CD8-positive, alpha-beta memory T cell (primary cell): ENCODE results near the gene VEGFA. TPM values are rescaled to one million over a fixed set of nuclear protein-coding genes. Genes with fewer than 3 reads are reported as not detected.

ENCODE experiments used
- CTCF ChIA-PET: fragments of 350-600 bp; sonication (Branson Sonifier 250); formaldehyde crosslinking; loops from one replicate; lab custom pipeline; 2021; ENCODE audit warnings: antibody characterized with exemption; lab: Charles Lee
- POLR2A ChIA-PET: fragments of 350-600 bp; sonication (Branson Sonifier 250); formaldehyde crosslinking; loops from one replicate; lab custom pipeline; 2021; ENCODE audit warnings: antibody characterized with exemption; lab: Charles Lee
- DNase-seq, 5 donors: peaks; one replicate each; pipeline versions ENCODE4 v3.0.0 to v3.0.0-alpha.2; 2020 to 2022; ENCODE audit warnings: mixed read lengths in 1 of 5
- H3K27ac ChIP-seq: one replicate; pipeline ENCODE4 v1.7.0; 2013; ENCODE audit warnings: low read depth, mild to moderate bottlenecking, low read length, moderate library complexity
- H3K27me3 ChIP-seq: 2 replicates; pipeline ENCODE4 v1.7.0; 2013; ENCODE audit warnings: low read length, mild to moderate bottlenecking; ENCODE audit not compliant: insufficient read depth, poor library complexity, severe bottlenecking
- H3K36me3 ChIP-seq: 2 replicates; pipeline ENCODE4 v1.7.0; 2013; ENCODE audit warnings: mild to moderate bottlenecking, low read length, moderate library complexity; ENCODE audit not compliant: insufficient read depth
- H3K4me1 ChIP-seq: 2 replicates; pipeline ENCODE4 v1.7.0; 2013; ENCODE audit warnings: mild to moderate bottlenecking, low read length, moderate library complexity; ENCODE audit not compliant: insufficient read depth
- H3K4me3 ChIP-seq: 2 replicates; pipeline ENCODE4 v1.7.0; 2013; ENCODE audit warnings: mild to moderate bottlenecking, low read length
- H3K9me3 ChIP-seq: 2 replicates; pipeline ENCODE4 v1.7.0; 2013; ENCODE audit warnings: mild to moderate bottlenecking, low read length
- H3K27ac Mint-ChIP-seq, 8 donors: one replicate each; pipeline ENCODE4 v1.8.0; 2020 to 2021; ENCODE audit warnings: mixed read lengths in 8 of 8, mild to moderate bottlenecking in 6 of 8, inconsistent platforms in 3 of 8, moderate library complexity in 3 of 8
- H3K27me3 Mint-ChIP-seq, 2 donors: one replicate each; pipeline ENCODE4 v1.8.0; 2020 to 2021; ENCODE audit warnings: mixed read lengths in 2 of 2, mild to moderate bottlenecking in 1 of 2, moderate library complexity in 1 of 2
- H3K36me3 Mint-ChIP-seq, 3 donors: one replicate each; pipeline ENCODE4 v1.8.0; 2020 to 2021; ENCODE audit warnings: mixed read lengths in 3 of 3, inconsistent platforms in 1 of 3, mild to moderate bottlenecking in 1 of 3
- H3K4me1 Mint-ChIP-seq, 3 donors: one replicate each; pipeline ENCODE4 v1.8.0; 2020 to 2021; ENCODE audit warnings: mixed read lengths in 3 of 3, inconsistent platforms in 1 of 3, mild to moderate bottlenecking in 1 of 3
- H3K4me3 Mint-ChIP-seq, 7 donors: one replicate each; pipeline ENCODE4 v1.8.0; 2020 to 2021; ENCODE audit warnings: mixed read lengths in 7 of 7, mild to moderate bottlenecking in 6 of 7, moderate library complexity in 4 of 7, inconsistent platforms in 2 of 7
- H3K9me3 Mint-ChIP-seq, 5 donors: one replicate each; pipeline ENCODE4 v1.8.0; 2020 to 2022; ENCODE audit warnings: mixed read lengths in 5 of 5, mild to moderate bottlenecking in 3 of 5, moderate library complexity in 2 of 5, inconsistent platforms in 1 of 5
- polyA plus RNA-seq: library from polyadenylated mRNA; unstranded; fragments of 300-500 nt; fragmentation: Illumina TruSeq; gene quantifications from one replicate; pipeline ENCODE4 v1.2.3, GENCODE V29; 2021
- total RNA-seq, 2 experiments: library from RNA; stranded (reverse); gene quantifications; one replicate each; pipeline ENCODE4 v1.2.3, GENCODE V29; 2021

Gene VEGFA
- total and polyA plus RNA-seq, 3 experiments from 2014 or later = 16.4 to 17.5 TPM; not detected in 1

DNA sequence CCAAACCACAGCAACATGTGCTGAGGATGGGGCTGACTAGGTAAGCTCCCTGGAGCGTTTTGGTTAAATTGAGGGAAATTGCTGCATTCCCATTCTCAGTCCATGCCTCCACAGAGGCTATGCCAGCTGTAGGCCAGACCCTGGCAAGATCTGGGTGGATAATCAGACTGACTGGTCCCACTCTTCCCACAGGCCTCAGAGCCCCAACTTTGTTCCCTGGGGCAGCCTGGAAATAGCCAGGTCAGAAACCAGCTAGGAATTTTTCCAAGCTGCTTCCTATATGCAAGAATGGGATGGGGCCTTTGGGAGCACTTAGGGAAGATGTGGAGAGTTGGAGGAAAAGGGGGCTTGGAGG is 1.5 kb upstream of the VEGFA start:
- Histone ChIP-seq H3K27me3 (peaks cover 14% of the 10 kb centered on the region), H3K36me3 (no peaks in the 10 kb centered on the region), H3K4me1 (no peaks in the 10 kb centered on the region), H3K9me3 (no peaks in the 10 kb centered on the region), H3K27ac (no peak overlapping the region), H3K4me3 (no peak overlapping the region)
- CTCF ChIA-PET = interaction anchor here (0.8 to 4.5 kb wide), 30 partner anchors 9 to 317 kb away, joined by 3 to 72 read pairs (median 5); no protein-coding TSS in a partner anchor
- POLR2A ChIA-PET = interaction anchor here (1.5 kb wide), 1 partner anchor 44 kb away, joined by 4 read pairs; no protein-coding TSS in a partner anchor
- peaks cover 11 to 19% of the 10 kb centered on the region in 2 donors for H3K27me3 Mint-ChIP-seq
- H3K9me3 Mint-ChIP-seq = no peaks in the 10 kb centered on the region
- no peak for DNase-seq
- no peak overlapping the region for H3K4me3 Mint-ChIP-seq
- peaks cover 0 to 2% (median 0%) of the 10 kb centered on the region in 3 donors for H3K36me3 Mint-ChIP-seq
- H3K27ac Mint-ChIP-seq = no peak overlapping the region
- peaks cover 11 to 18% (median 15%) of the 10 kb centered on the region in 3 donors for H3K4me1 Mint-ChIP-seq

DNA sequence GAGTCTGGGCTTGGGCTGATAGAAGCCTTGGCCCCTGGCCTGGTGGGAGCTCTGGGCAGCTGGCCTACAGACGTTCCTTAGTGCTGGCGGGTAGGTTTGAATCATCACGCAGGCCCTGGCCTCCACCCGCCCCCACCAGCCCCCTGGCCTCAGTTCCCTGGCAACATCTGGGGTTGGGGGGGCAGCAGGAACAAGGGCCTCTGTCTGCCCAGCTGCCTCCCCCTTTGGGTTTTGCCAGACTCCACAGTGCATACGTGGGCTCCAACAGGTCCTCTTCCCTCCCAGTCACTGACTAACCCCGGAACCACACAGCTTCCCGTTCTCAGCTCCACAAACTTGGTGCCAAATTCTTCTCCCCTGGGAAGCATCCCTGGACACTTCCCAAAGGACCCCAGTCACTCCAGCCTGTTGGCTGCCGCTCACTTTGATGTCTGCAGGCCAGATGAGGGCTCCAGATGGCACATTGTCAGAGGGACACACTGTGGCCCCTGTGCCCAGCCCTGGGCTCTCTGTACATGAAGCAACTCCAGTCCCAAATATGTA is 957 bp upstream of the VEGFA start:
- Mint-ChIP-seq H3K27me3 (peaks cover 16 to 24% of the 10 kb centered on the region in 2 donors), H3K9me3 (no peaks in the 10 kb centered on the region), H3K4me3 (peak overlapping the region; percentile 83 to 95 (median 91)), H3K4me1 (peaks cover 11 to 18% (median 15%) of the 10 kb centered on the region in 3 donors), H3K36me3 (peaks cover 0 to 2% (median 0%) of the 10 kb centered on the region in 3 donors), H3K27ac (peak overlapping the region in 5 of 8 donors; percentile 58 to 93 (median 86))
- Histone ChIP-seq H3K9me3 (no peaks in the 10 kb centered on the region), H3K4me1 (no peaks in the 10 kb centered on the region), H3K27me3 (peaks cover 18% of the 10 kb centered on the region), H3K27ac (no peak overlapping the region), H3K4me3 (no peak overlapping the region), H3K36me3 (no peaks in the 10 kb centered on the region)
- ChIA-PET POLR2A (interaction anchor here (1.5 to 2.5 kb wide), 2 partner anchors 44 to 305 kb away, joined by 4 to 11 read pairs; no protein-coding TSS in a partner anchor), CTCF (interaction anchor here (0.7 to 4.5 kb wide), 36 partner anchors 8 to 334 kb away, joined by 3 to 72 read pairs (median 5); no protein-coding TSS in a partner anchor)
- no peak for DNase-seq

DNA sequence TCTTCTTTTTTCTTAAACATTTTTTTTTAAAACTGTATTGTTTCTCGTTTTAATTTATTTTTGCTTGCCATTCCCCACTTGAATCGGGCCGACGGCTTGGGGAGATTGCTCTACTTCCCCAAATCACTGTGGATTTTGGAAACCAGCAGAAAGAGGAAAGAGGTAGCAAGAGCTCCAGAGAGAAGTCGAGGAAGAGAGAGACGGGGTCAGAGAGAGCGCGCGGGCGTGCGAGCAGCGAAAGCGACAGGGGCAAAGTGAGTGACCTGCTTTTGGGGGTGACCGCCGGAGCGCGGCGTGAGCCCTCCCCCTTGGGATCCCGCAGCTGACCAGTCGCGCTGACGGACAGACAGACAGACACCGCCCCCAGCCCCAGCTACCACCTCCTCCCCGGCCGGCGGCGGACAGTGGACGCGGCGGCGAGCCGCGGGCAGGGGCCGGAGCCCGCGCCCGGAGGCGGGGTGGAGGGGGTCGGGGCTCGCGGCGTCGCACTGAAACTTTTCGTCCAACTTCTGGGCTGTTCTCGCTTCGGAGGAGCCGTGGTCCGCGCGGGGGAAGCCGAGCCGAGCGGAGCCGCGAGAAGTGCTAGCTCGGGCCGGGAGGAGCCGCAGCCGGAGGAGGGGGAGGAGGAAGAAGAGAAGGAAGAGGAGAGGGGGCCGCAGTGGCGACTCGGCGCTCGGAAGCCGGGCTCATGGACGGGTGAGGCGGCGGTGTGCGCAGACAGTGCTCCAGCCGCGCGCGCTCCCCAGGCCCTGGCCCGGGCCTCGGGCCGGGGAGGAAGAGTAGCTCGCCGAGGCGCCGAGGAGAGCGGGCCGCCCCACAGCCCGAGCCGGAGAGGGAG is 580 bp downstream of the VEGFA start:
- Mint-ChIP-seq H3K9me3 (no peaks in the 10 kb centered on the region), H3K4me1 (peaks cover 14 to 32% (median 15%) of the 10 kb centered on the region in 3 donors), H3K27ac (peak overlapping the region in 5 of 8 donors; percentile 61 to 87 (median 81)), H3K36me3 (peaks cover 0 to 2% (median 0%) of the 10 kb centered on the region in 3 donors), H3K4me3 (peak overlapping the region; percentile 83 to 95 (median 91)), H3K27me3 (peaks cover 17 to 30% of the 10 kb centered on the region in 2 donors)
- no peaks in the 10 kb centered on the region for H3K36me3 ChIP-seq
- CTCF ChIA-PET = interaction anchor here (1.0 to 4.5 kb wide), 15 partner anchors 9 to 332 kb away, joined by 3 to 72 read pairs (median 7); no protein-coding TSS in a partner anchor
- peak overlapping the region; percentile 92 for H3K27ac ChIP-seq
- peaks cover 9% of the 10 kb centered on the region for H3K4me1 ChIP-seq
- H3K4me3 ChIP-seq = peak overlapping the region; percentile 71
- POLR2A ChIA-PET = interaction anchor here (0.8 to 2.5 kb wide), 3 partner anchors 46 to 477 kb away, joined by 4 to 11 read pairs (median 6); partner anchors contain the start of gene HSP90AB1
- no peaks in the 10 kb centered on the region for H3K9me3 ChIP-seq
- peaks cover 25% of the 10 kb centered on the region for H3K27me3 ChIP-seq
- DNase-seq = peak in 1 of 5 donors; percentile 7

DNA sequence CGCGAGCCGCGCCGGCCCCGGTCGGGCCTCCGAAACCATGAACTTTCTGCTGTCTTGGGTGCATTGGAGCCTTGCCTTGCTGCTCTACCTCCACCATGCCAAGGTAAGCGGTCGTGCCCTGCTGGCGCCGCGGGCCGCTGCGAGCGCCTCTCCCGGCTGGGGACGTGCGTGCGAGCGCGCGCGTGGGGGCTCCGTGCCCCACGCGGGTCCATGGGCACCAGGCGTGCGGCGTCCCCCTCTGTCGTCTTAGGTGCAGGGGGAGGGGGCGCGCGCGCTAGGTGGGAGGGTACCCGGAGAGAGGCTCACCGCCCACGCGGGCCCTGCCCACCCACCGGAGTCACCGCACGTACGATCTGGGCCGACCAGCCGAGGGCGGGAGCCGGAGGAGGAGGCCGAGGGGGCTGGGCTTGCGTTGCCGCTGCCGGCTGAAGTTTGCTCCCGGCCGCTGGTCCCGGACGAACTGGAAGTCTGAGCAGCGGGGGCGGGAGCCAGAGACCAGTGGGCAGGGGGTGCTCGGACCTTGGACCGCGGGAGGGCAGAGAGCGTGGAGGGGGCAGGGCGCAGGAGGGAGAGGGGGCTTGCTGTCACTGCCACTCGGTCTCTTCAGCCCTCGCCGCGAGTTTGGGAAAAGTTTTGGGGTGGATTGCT is 1.3 kb downstream of the VEGFA start:
- Mint-ChIP-seq H3K27ac (peak overlapping the region in 1 of 8 donors; percentile 26), H3K9me3 (no peaks in the 10 kb centered on the region), H3K4me3 (peak overlapping the region in 6 of 7 donors; percentile 67 to 95 (median 76)), H3K27me3 (peaks cover 17 to 32% of the 10 kb centered on the region in 2 donors), H3K36me3 (peaks cover 0 to 2% (median 0%) of the 10 kb centered on the region in 3 donors), H3K4me1 (peaks cover 14 to 33% (median 15%) of the 10 kb centered on the region in 3 donors)
- Histone ChIP-seq H3K27ac (peak overlapping the region; percentile 92), H3K9me3 (no peaks in the 10 kb centered on the region), H3K4me3 (peak overlapping the region; percentile 71), H3K36me3 (no peaks in the 10 kb centered on the region), H3K4me1 (peaks cover 9% of the 10 kb centered on the region), H3K27me3 (peaks cover 25% of the 10 kb centered on the region)
- CTCF ChIA-PET = interaction anchor here (1.0 to 4.5 kb wide), 4 partner anchors 47 to 309 kb away, joined by 3 to 72 read pairs (median 48); no protein-coding TSS in a partner anchor
- DNase-seq = peak; percentile 31 to 64 (median 37)
- POLR2A ChIA-PET = interaction anchor here (0.8 to 2.5 kb wide), 3 partner anchors 47 to 476 kb away, joined by 4 to 11 read pairs (median 6); partner anchors contain the start of gene HSP90AB1

DNA sequence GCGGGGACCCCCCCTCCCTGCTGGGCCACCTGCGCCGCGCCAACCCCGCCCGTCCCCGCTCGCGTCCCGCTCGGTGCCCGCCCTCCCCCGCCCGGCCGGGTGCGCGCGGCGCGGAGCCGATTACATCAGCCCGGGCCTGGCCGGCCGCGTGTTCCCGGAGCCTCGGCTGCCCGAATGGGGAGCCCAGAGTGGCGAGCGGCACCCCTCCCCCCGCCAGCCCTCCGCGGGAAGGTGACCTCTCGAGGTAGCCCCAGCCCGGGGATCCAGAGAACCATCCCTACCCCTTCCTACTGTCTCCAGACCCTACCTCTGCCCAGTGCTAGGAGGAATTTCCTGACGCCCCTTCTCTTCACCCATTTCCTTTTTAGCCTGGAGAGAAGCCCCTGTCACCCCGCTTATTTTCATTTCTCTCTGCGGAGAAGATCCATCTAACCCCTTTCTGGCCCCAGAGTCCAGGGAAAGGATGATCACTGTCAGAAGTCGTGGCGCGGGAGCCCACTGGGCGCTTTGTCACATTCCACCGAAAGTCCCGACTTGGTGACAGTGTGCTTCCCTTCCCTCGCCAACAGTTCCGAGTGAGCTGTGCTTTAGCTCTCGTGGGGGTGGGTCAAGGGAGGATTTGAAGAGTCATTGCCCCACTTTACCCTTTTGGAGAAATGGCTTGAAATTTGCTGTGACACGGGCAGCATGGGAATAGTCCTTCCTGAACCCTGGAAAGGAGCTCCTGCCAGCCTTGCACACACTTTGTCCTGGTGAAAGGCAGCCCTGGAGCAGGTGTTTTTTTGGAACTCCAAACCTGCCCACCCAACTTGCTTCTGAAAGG is 2.1 kb downstream of the VEGFA start:
- Histone ChIP-seq H3K27ac (peak overlapping the region; percentile 92), H3K9me3 (no peaks in the 10 kb centered on the region), H3K4me1 (peaks cover 9% of the 10 kb centered on the region), H3K4me3 (peak overlapping the region; percentile 37), H3K27me3 (peaks cover 25% of the 10 kb centered on the region), H3K36me3 (no peaks in the 10 kb centered on the region)
- H3K4me3 Mint-ChIP-seq = peak overlapping the region; percentile 62 to 84 (median 73)
- H3K36me3 Mint-ChIP-seq = peaks cover 0 to 2% (median 0%) of the 10 kb centered on the region in 3 donors
- peaks cover 17 to 32% of the 10 kb centered on the region in 2 donors for H3K27me3 Mint-ChIP-seq
- ChIA-PET POLR2A (no interaction called here), CTCF (interaction anchor here (1.0 to 1.8 kb wide), 4 partner anchors 10 to 308 kb away, joined by 3 to 8 read pairs (median 4); no protein-coding TSS in a partner anchor)
- H3K27ac Mint-ChIP-seq = peak overlapping the region in 1 of 8 donors; percentile 17
- peak in 1 of 5 donors; percentile 17 for DNase-seq
- peaks cover 14 to 33% (median 15%) of the 10 kb centered on the region in 3 donors for H3K4me1 Mint-ChIP-seq
- no peaks in the 10 kb centered on the region for H3K9me3 Mint-ChIP-seq

DNA sequence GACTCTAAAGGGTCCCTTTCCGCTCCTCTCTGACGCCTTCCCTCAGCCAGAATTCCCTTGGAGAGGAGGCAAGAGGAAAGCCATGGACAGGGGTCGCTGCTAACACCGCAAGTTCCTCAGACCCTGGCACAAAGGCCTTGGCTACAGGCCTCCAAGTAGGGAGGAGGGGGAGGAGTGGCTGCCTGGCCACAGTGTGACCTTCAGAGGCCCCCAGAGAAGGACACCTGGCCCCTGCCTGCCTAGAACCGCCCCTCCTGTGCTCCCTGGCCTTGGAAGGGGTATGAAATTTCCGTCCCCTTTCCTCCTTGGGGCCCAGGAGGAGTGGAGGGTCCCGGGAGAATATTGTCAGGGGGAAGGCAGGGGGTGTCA is 2.7 kb downstream of the VEGFA start:
- peaks cover 14 to 33% (median 15%) of the 10 kb centered on the region in 3 donors for H3K4me1 Mint-ChIP-seq
- DNase-seq = no peak
- H3K4me3 ChIP-seq = peak overlapping the region; percentile 37
- H3K9me3 ChIP-seq = no peaks in the 10 kb centered on the region
- ChIA-PET POLR2A (no interaction called here), CTCF (interaction anchor here (1.0 to 2.7 kb wide), 6 partner anchors 10 to 307 kb away, joined by 3 to 11 read pairs (median 4); no protein-coding TSS in a partner anchor)
- no peaks in the 10 kb centered on the region for H3K9me3 Mint-ChIP-seq
- H3K36me3 Mint-ChIP-seq = peaks cover 0 to 2% (median 0%) of the 10 kb centered on the region in 3 donors
- H3K27ac Mint-ChIP-seq = no peak overlapping the region
- H3K27me3 Mint-ChIP-seq = peaks cover 17 to 32% of the 10 kb centered on the region in 2 donors
- H3K27ac ChIP-seq = peak overlapping the region; percentile 92
- peaks cover 9% of the 10 kb centered on the region for H3K4me1 ChIP-seq
- H3K36me3 ChIP-seq = no peaks in the 10 kb centered on the region
- H3K4me3 Mint-ChIP-seq = peak overlapping the region in 6 of 7 donors; percentile 68 to 84 (median 76)
- H3K27me3 ChIP-seq = peaks cover 25% of the 10 kb centered on the region
